ENCODE measurements around the gene MCF2L2.

MCF2L2 gene

GRCh38 chr3:183287301-183287971, 141.0 kb downstream of the MCF2L2 start:
- no peak for FAIRE-seq

- peak; percentile 97 for FAIRE-seq
These were observed 142.5 kb downstream of the MCF2L2 start for GRCh38 chr3:183285828-183286457.

GRCh38 chr3:183285318-183285717, 143.1 kb downstream of the MCF2L2 start:
- no peak for FAIRE-seq

- no peak for FAIRE-seq
These were observed 143.8 kb downstream of the MCF2L2 start for GRCh38 chr3:183284570-183284969.

- no peak for FAIRE-seq
These were observed 144.5 kb downstream of the MCF2L2 start for GRCh38 chr3:183283886-183284285.

- FAIRE-seq: no peak
These were observed 147.2 kb downstream of the MCF2L2 start for GRCh38 chr3:183281126-183281797.

GRCh38 chr3:183279371-183279770, 149.0 kb downstream of the MCF2L2 start:
- no peak for FAIRE-seq

GRCh38 chr3:183278479-183279088, 149.8 kb downstream of the MCF2L2 start:
- peak; percentile 36 for FAIRE-seq

GRCh38 chr3:183277260-183277659, 151.2 kb downstream of the MCF2L2 start:
- FAIRE-seq: no peak

- FAIRE-seq: no peak
These were observed 152.5 kb downstream of the MCF2L2 start for GRCh38 chr3:183275937-183276336.

GRCh38 chr3:183275418-183275817, 153.0 kb downstream of the MCF2L2 start:
- no peak for FAIRE-seq

GRCh38 chr3:183274609-183275008, 153.8 kb downstream of the MCF2L2 start:
- no peak for FAIRE-seq

GRCh38 chr3:183272791-183273190, 155.6 kb downstream of the MCF2L2 start:
- no peak for FAIRE-seq

GRCh38 chr3:183272142-183272541, 156.3 kb downstream of the MCF2L2 start:
- no peak for FAIRE-seq

- FAIRE-seq: no peak
These were observed 158.1 kb downstream of the MCF2L2 start for GRCh38 chr3:183270344-183270743.

- no peak for FAIRE-seq
These were observed 159.1 kb downstream of the MCF2L2 start for GRCh38 chr3:183269345-183269744.

- FAIRE-seq: no peak
These were observed 160.1 kb downstream of the MCF2L2 start for GRCh38 chr3:183268366-183268765.

GRCh38 chr3:183267140-183267539, 161.3 kb downstream of the MCF2L2 start:
- FAIRE-seq: no peak

- FAIRE-seq: no peak
These were observed 162.0 kb downstream of the MCF2L2 start for GRCh38 chr3:183266454-183266853.

- no peak for FAIRE-seq
These were observed 162.5 kb downstream of the MCF2L2 start for GRCh38 chr3:183265834-183266417.

- FAIRE-seq: no peak
These were observed 163.2 kb downstream of the MCF2L2 start for GRCh38 chr3:183265157-183265642.

- FAIRE-seq: no peak
These were observed 164.2 kb downstream of the MCF2L2 start for GRCh38 chr3:183264268-183264667.

- no peak for FAIRE-seq
These were observed 165.5 kb downstream of the MCF2L2 start for GRCh38 chr3:183262875-183263378.

Measured in islet of Langerhans (tissue), 1 donor.